LNCaP clone FGC (cell line): ENCODE measurements around the gene CYP51A1.

Source experiments
- DNase-seq: peaks from one replicate; pipeline ENCODE4 v3.0.0-alpha.2; 2011; ENCODE audit warnings: low read depth
- H3K4me3 ChIP-seq: 2 replicates; pipeline ENCODE4 v1.5.1; 2011; ENCODE audit warnings: mild to moderate bottlenecking, low read depth, low read length, control low read depth
- TF ChIP-seq, protein P1 (sequence below): IDR thresholded peaks from 2 replicates; pipeline ENCODE4 v1.5.1; 2012; ENCODE audit warnings: mild to moderate bottlenecking; ENCODE audit not compliant: control insufficient read depth, insufficient read depth; ENCODE audit errors: extremely low read depth

Gene CYP51A1

DNA sequence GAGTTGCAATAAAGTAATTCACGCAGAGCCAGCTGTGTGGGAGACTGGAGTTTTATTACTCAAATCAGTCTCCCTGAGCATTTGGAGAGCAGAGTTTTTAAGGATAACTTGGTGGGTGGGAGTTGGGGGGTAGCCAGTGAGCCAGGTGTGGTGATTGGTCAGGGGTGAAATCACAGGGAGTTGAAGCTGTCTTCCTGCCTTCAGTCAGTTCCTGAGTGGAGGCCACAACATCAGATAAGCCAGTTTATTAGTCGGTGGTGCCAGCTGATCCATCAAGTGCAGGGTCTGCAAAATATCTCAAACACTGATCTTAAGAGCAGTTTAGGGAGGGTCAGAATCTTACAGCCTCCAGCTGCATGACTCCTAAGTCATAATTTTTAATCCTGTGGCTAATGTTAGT is 3.3 kb upstream of the CYP51A1 start:
- H3K4me3 ChIP-seq: no peak overlapping the region
- DNase-seq: no peak
- TF ChIP-seq, protein P1, sequence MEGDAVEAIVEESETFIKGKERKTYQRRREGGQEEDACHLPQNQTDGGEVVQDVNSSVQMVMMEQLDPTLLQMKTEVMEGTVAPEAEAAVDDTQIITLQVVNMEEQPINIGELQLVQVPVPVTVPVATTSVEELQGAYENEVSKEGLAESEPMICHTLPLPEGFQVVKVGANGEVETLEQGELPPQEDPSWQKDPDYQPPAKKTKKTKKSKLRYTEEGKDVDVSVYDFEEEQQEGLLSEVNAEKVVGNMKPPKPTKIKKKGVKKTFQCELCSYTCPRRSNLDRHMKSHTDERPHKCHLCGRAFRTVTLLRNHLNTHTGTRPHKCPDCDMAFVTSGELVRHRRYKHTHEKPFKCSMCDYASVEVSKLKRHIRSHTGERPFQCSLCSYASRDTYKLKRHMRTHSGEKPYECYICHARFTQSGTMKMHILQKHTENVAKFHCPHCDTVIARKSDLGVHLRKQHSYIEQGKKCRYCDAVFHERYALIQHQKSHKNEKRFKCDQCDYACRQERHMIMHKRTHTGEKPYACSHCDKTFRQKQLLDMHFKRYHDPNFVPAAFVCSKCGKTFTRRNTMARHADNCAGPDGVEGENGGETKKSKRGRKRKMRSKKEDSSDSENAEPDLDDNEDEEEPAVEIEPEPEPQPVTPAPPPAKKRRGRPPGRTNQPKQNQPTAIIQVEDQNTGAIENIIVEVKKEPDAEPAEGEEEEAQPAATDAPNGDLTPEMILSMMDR: no peak

DNA sequence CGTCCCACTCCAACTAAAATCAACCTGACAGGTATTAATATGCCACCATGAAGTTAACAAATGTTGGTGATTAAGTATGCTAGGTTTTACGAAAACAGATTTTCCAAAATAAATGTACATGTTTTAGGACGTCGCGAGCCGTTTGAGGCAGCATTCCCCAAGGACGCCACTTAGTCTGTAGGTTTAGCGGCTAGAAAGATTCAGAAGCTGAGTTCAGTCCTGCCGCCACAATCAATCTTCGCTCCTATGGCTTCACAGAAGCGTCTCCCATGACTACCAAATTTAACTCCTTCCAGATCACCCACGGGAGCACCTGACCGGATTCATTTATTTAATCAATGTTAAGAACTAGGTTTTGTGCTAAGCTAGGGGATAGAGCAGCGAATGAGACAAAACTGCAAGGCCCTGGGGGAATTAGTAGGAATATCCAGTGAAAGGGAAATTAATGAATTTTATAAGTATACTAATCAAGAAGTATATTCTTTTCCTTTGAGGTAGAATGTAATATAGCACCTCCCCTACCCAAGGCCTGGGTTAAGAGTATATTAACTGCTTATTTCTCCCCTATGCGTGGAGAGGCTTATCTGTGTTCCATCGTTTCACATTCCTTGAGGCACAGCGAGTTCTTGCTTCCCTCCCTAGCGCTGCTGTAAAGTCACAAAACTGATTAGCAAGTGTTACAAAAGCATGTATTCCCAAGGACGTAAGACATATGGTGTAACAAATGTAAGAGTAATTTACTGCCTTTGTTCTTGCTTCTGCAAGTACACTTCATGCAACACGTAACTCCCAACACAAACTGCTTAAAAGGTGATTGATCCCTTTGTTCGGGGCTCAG is 994 bp upstream of the CYP51A1 start:
- TF ChIP-seq, protein P1: no peak
- DNase-seq: peak; percentile 4
- H3K4me3 ChIP-seq: peak overlapping the region; percentile 89

DNA sequence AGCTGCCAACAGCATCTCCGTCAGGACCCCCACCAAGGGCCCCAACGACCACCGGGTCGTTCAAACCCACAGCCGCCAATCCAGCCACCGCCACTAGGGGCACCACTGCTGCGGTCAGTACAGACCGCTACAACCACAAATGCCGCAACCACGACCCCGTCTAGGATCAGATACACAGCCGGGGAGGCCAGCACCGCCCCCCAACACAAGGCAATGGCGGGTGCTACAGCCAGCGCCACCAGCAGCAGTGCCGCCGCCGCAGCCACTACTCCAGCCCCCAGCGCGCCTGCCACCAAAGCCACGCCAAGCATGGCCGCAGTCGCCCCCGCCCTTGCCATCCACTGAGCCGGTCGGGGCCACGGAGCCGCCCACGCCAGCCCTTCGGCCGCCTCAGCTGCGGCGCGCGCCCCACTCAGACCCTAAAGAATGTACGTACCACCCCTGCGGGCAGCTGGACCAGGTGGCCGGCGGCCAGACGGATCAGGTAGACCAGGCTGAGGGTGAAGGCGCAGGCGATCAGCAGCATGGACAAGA is 473 bp downstream of the CYP51A1 start:
- peak; percentile 2 for DNase-seq
- H3K4me3 ChIP-seq: peak overlapping the region; percentile 89
- TF ChIP-seq, protein P1: peak; percentile 80

DNA sequence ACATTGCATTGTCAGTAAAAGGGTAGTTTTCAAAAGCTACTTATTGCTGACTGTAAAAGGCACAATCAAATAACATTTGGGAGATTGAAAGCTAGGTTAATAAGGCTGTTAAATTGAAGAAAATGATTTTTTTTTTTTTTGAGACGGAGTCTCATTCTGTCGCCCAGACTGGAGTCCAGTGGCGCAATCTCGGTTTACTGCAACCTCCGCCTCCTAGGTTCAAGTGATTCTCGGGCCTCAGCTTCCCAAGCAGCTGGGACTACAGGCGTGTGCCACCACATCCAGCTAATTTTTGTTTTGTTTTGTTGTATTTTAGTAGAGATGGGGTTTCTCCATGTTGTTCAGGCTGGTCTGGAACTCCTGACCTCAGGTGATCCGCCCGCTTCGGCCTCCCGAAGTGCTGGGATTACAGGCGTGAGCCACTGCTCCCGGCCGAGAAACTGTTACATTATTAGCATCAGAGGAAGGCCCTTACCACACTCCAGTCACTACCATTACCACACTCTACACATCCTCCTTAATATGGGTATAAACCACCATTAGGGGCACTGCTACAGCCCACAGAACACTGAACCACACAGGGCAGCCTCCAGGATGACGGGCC is 1.0 kb downstream of the CYP51A1 start:
- peak overlapping the region; percentile 89 for H3K4me3 ChIP-seq
- TF ChIP-seq, protein P1: no peak
- no peak for DNase-seq

DNA sequence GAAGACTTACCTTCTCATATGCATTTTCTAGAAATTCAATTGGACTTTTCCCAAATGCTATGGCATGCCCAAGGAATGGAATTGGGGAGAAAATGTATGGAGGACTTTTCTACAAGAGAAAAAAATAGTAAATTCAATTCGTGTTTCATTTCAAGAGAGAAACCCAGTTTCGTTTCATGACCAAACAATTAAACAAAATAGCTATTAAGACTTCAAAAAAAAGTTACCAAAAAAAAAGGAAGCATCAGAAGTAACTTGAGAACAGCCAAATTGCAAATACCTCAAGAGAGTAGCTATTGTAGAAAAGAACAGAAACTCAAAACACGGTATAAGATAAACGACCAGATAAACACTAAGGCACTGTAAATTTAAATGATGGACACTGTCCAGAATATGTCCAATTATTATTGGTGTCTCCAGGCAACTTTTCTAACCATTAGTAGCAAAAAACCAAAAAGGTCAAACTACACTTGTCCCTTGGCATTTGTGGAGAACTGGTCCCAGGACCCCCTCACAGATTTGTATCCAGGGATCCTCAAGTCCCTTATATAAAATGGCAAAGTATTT is 2.4 kb downstream of the CYP51A1 start:
- TF ChIP-seq, protein P1: no peak
- H3K4me3 ChIP-seq: no peak overlapping the region
- no peak for DNase-seq

DNA sequence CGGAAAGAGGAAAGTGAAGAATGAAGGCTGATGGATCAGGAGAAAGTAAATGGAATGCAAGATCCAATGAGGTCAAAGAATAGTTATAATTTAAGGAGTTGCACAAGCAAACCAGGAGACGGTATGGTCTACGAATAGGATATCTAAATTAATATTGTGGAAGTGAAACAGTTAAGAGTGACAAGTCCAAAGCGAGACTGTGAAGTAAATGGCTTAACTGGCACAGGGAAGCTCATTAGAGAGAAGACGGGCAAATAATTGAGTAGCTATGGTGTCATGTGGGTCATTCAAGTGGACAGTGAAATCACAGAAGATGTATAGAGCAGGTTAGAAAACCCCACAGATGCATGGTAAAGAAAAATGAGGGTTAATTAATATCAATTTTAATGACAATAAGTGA is 3.2 kb downstream of the CYP51A1 start:
- TF ChIP-seq, protein P1: no peak
- no peak for DNase-seq
- no peak overlapping the region for H3K4me3 ChIP-seq
